ENCODE data around the gene SELPLG.

Gene SELPLG

DNA sequence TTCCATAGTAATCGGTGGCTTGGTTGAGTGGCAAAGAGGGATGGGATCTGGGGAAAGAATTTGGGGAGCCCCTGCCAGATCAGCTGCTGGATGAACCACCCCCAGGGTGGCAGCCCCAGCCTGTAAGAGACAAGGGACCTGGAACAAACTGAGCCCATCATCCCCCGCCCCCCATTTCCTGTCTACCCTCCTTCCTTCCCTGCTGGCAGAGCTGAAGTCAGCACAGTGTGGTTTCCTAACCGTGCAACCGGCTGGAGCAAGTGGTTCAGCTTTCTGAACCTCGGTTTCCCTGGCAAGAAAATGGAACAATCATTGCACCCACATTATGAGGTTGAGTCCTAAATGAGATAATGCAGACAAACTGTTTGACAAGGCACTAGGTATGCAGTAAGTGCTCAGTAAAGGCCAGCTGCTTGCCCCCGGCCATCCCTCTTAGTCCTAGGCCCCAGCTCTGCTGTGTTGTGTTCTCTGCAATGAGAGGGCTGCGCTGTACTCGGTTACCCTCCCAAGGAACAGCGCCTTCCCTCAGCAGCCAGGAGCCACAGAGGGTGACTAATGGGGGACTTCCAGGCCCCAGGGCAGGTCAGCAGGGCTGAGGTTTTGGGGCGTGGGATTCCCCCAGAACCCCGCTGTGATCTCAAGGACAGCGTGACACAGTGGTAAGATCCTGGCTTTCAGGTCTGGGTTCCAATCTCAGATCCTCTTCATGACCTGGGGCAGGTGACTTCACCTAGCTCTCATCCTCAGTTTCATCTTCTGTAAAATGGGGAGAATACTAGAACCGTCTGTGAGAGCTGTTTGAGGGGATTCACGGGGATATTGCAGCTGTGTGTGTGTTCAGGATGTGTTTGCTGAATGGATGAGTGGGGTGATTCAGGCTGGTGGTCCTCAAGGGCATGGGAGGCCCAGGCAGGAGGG is 16.5 kb downstream of the SELPLG start:
- peaks cover 61% of the 10 kb centered on the region for H3F3A ChIP-seq (ENCODE audit: insufficient read depth, low read length)
- peaks cover 48% of the 10 kb centered on the region for H3K4me1 ChIP-seq (ENCODE audit: low read length)
- no peaks in the 10 kb centered on the region for H3K9me3 ChIP-seq (replicated peaks; ENCODE audit: insufficient read depth, low read length)
- no peaks in the 10 kb centered on the region for H3K27me3 ChIP-seq (replicated peaks; ENCODE audit: insufficient read depth, low read length)
- DNase-seq: peak; percentile 94
- no peak overlapping the region for H2AFZ ChIP-seq (ENCODE audit: low read length)
- peak overlapping the region; percentile 75 for H3K9ac ChIP-seq (ENCODE audit: low read length)
- H3K9me2 ChIP-seq (replicated peaks; ENCODE audit: insufficient read depth, low read length): no peaks in the 10 kb centered on the region
- peak overlapping the region; percentile 35 for H3K4me3 ChIP-seq (ENCODE audit: low read length)
- TF ChIP-seq EZH2 (optimal IDR thresholded peaks at IDR 0.05; ENCODE audit: low read depth, low read length) (no peak), EZH2phosphoT487 (IDR thresholded peaks at IDR 0.05; ENCODE audit: low read length) (no peak)
- TF ChIP-seq, protein P1, sequence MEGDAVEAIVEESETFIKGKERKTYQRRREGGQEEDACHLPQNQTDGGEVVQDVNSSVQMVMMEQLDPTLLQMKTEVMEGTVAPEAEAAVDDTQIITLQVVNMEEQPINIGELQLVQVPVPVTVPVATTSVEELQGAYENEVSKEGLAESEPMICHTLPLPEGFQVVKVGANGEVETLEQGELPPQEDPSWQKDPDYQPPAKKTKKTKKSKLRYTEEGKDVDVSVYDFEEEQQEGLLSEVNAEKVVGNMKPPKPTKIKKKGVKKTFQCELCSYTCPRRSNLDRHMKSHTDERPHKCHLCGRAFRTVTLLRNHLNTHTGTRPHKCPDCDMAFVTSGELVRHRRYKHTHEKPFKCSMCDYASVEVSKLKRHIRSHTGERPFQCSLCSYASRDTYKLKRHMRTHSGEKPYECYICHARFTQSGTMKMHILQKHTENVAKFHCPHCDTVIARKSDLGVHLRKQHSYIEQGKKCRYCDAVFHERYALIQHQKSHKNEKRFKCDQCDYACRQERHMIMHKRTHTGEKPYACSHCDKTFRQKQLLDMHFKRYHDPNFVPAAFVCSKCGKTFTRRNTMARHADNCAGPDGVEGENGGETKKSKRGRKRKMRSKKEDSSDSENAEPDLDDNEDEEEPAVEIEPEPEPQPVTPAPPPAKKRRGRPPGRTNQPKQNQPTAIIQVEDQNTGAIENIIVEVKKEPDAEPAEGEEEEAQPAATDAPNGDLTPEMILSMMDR (IDR thresholded peaks at IDR 0.05; ENCODE audit: low read length): no peak
- peaks cover 35% of the 10 kb centered on the region for H3K79me2 ChIP-seq (ENCODE audit: low read length)
- peak overlapping the region; percentile 89 for H3K27ac ChIP-seq (ENCODE audit: low read length)
- peak overlapping the region; percentile 82 for H3K4me2 ChIP-seq (ENCODE audit: low read depth, low read length)
- no peaks in the 10 kb centered on the region for H4K20me1 ChIP-seq (ENCODE audit: insufficient read depth, low read length)
- peaks cover 4% of the 10 kb centered on the region; the same call in 1 of the 2 replicates for H3K36me3 ChIP-seq (replicated peaks; ENCODE audit: insufficient read depth, low read length)

DNA sequence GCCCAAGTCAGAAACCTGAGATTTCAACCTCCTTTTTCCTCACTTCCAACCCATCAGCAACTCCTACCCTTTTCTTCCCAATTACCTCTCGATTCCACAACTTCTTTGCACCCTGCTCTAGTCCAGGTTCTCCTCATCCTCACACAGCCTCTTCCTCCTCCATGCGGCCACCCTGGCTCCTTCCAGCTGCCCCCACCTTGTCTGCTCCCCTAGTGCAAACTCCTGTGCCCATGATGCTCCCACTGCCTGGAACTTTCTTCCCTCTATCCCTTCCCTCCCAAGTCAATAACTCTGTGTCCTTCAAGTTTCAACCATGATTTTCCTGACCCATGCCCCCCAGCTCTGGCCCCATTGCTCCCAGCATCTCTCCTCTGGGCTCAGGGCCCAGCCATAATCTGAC is 17.3 kb downstream of the SELPLG start:
- Histone ChIP-seq H3K9me3 (replicated peaks; ENCODE audit: insufficient read depth, low read length) (no peaks in the 10 kb centered on the region), H3K36me3 (replicated peaks; ENCODE audit: insufficient read depth, low read length) (no peaks in the 10 kb centered on the region), H3K79me2 (ENCODE audit: low read length) (peaks cover 27% of the 10 kb centered on the region), H3K4me1 (ENCODE audit: low read length) (peaks cover 45% of the 10 kb centered on the region), H3K27me3 (replicated peaks; ENCODE audit: insufficient read depth, low read length) (no peaks in the 10 kb centered on the region), H3K9me2 (replicated peaks; ENCODE audit: insufficient read depth, low read length) (no peaks in the 10 kb centered on the region), H4K20me1 (ENCODE audit: insufficient read depth, low read length) (no peaks in the 10 kb centered on the region), H3F3A (ENCODE audit: insufficient read depth, low read length) (peaks cover 60% of the 10 kb centered on the region), H3K27ac (ENCODE audit: low read length) (peak overlapping the region; percentile 89), H3K4me3 (ENCODE audit: low read length) (peak overlapping the region; percentile 35), H3K9ac (ENCODE audit: low read length) (peak overlapping the region; percentile 75), H3K4me2 (ENCODE audit: low read depth, low read length) (peak overlapping the region; percentile 82), H2AFZ (ENCODE audit: low read length) (no peak overlapping the region)
- no peak for DNase-seq
- TF ChIP-seq EZH2 (optimal IDR thresholded peaks at IDR 0.05; ENCODE audit: low read depth, low read length): no peak
- TF ChIP-seq, protein P1 (IDR thresholded peaks at IDR 0.05; ENCODE audit: low read length): no peak
- no peak for TF ChIP-seq EZH2phosphoT487 (IDR thresholded peaks at IDR 0.05; ENCODE audit: low read length)

DNA sequence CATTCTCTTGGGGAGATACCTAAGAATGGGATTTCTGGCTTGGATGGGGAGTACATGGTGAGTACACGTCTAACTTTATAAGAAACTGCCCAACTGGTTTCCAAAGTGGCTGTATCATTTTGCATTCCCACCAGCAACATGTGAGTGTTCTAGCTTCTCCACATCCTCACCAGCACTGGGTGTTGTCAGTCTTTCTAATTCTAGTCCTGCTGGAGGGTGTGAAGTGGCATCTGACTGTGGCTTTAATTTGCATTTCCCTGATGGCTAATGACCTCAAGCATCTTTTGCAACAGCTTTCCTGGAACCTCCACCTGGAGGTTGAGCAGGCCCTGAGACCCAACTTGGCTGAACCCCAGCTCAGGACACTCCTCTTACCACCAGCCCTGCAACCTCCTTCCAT is 17.8 kb downstream of the SELPLG start:
- Histone ChIP-seq H3K4me2 (ENCODE audit: low read depth, low read length) (peak overlapping the region; percentile 82; the same call in 1 of the 2 replicates), H3F3A (ENCODE audit: insufficient read depth, low read length) (peaks cover 56% of the 10 kb centered on the region), H3K9ac (ENCODE audit: low read length) (peak overlapping the region; percentile 75; the same call in 1 of the 2 replicates), H3K79me2 (ENCODE audit: low read length) (peaks cover 23% of the 10 kb centered on the region), H3K36me3 (replicated peaks; ENCODE audit: insufficient read depth, low read length) (no peaks in the 10 kb centered on the region), H3K9me2 (replicated peaks; ENCODE audit: insufficient read depth, low read length) (no peaks in the 10 kb centered on the region), H3K9me3 (replicated peaks; ENCODE audit: insufficient read depth, low read length) (no peaks in the 10 kb centered on the region), H2AFZ (ENCODE audit: low read length) (no peak overlapping the region), H3K4me3 (ENCODE audit: low read length) (no peak overlapping the region), H3K27ac (ENCODE audit: low read length) (peak overlapping the region; percentile 89), H4K20me1 (ENCODE audit: insufficient read depth, low read length) (no peaks in the 10 kb centered on the region), H3K27me3 (replicated peaks; ENCODE audit: insufficient read depth, low read length) (no peaks in the 10 kb centered on the region), H3K4me1 (ENCODE audit: low read length) (peaks cover 45% of the 10 kb centered on the region)
- TF ChIP-seq, protein P1 (IDR thresholded peaks at IDR 0.05; ENCODE audit: low read length): no peak
- TF ChIP-seq EZH2phosphoT487 (IDR thresholded peaks at IDR 0.05; ENCODE audit: low read length) (no peak), EZH2 (optimal IDR thresholded peaks at IDR 0.05; ENCODE audit: low read depth, low read length) (no peak)
- peak; percentile 49 for DNase-seq
